ENCODE results near the gene S1PR4.
"Not testable (repeated sequence)": the region's sequence is repeated elsewhere in the genome, so short reads cannot be mapped to it uniquely, and the experiment has no call there.

The S1PR4 gene

DNA sequence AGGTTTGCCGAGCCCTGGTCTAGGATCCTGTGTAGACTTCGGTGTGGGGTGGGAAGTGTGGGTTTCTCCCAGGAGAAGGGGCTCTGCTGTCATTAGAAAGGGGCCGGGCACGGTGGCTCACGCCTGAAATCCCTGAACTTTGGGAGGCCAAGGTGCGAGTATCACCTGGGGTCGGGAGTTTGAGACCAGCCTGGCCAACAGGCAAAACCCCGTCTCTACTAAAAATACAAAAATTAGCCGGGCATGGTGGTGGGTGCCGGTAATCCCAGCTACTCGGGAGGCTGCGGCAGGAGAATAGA lies 13.2 kb downstream of the S1PR4 start:
- not testable (repeated sequence) for H3K4me3 ChIP-seq (ENCODE audit: low read depth, low read length); H2BK120ac ChIP-seq (ENCODE audit: insufficient read depth, low read length, poor library complexity)
- WGBS (ENCODE audit: extremely low coverage, insufficient coverage, insufficient read length), result no CpG with 5 or more reads among the region's 12 CpGs

DNA sequence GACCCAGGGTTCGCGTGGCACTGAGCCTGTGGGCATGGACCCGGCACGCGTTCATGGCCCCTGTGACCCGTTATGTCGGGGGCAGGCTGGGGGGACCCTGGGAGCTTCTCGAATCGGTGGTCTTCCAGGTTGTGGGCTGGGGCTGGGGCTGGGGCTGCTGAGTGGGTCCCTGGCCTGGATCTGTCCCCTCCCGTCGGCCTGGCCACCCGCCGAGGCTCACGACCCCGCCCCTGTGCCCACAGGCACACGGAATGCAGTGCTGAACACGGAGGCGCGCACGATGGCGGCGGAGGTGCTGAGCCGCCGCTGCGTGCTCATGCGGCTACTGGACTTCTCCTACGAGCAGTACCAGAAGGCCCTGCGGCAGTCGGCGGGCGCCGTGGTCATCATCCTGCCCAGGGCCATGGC lies 13.7 kb downstream of the S1PR4 start:
- no peak overlapping the region for H2AFZ ChIP-seq (ENCODE audit: insufficient read depth, low read length, poor library complexity)
- no peak overlapping the region for H2AK5ac ChIP-seq (ENCODE audit: low read length)
- no peak overlapping the region for H3K4ac ChIP-seq (ENCODE audit: low read depth, low read length)
- H3K79me2 ChIP-seq (ENCODE audit: control insufficient read depth, insufficient read depth, low read length, poor library complexity), result peaks cover 4% of the 10 kb centered on the region
- H3K4me1 ChIP-seq (ENCODE audit: control insufficient read depth in 1 of 2, insufficient read depth in 2 of 2, low read length in 2 of 2), result peaks cover 2 to 5% of the 10 kb centered on the region in 2 experiments
- no peaks in the 10 kb centered on the region for H3K79me1 ChIP-seq (ENCODE audit: low read length)
- H3K23ac ChIP-seq (ENCODE audit: low read length), result no peak overlapping the region
- H3K27ac ChIP-seq (ENCODE audit: low read depth, low read length), result no peak overlapping the region
- no peak for DNase-seq
- H2BK120ac ChIP-seq (ENCODE audit: insufficient read depth, low read length, poor library complexity), result no peak overlapping the region
- no peak overlapping the region for H3K9ac ChIP-seq (ENCODE audit: low read length)
- no peak overlapping the region for H3K18ac ChIP-seq (ENCODE audit: low read length)
- H3K14ac ChIP-seq (ENCODE audit: low read length), result no peak overlapping the region
- H3K27me3 ChIP-seq (ENCODE audit: insufficient read depth, low read length), result no peaks in the 10 kb centered on the region
- no peak overlapping the region for H2BK5ac ChIP-seq (ENCODE audit: low read depth, low read length, poor library complexity)
- no peak overlapping the region for H4K8ac ChIP-seq (ENCODE audit: low read depth, low read length)
- H4K12ac ChIP-seq (ENCODE audit: low read depth, low read length), result no peak overlapping the region
- H3K36me3 ChIP-seq (ENCODE audit: control insufficient read depth in 1 of 2, insufficient read depth in 2 of 2, low read length in 2 of 2), result peaks cover 39 to 43% of the 10 kb centered on the region in 2 experiments
- no peak overlapping the region for H3K4me2 ChIP-seq (ENCODE audit: low read length)
- H4K91ac ChIP-seq (ENCODE audit: low read depth, low read length), result no peak overlapping the region
- H3K9me3 ChIP-seq (ENCODE audit: insufficient read depth, low read depth, low read length), result no peaks in the 10 kb centered on the region
- no CpG with 5 or more reads among the region's 32 CpGs for WGBS (ENCODE audit: extremely low coverage, insufficient coverage, insufficient read length)
- no peak overlapping the region for H2BK12ac ChIP-seq (ENCODE audit: low read length)
- no peak overlapping the region for H3K4me3 ChIP-seq (ENCODE audit: low read depth, low read length)

More for the DNA sequence above, 13.2 kb downstream of the S1PR4 start:
- H4K91ac ChIP-seq (ENCODE audit: low read depth, low read length); H3K18ac ChIP-seq (ENCODE audit: low read length); H4K8ac ChIP-seq (ENCODE audit: low read depth, low read length); H4K12ac ChIP-seq (ENCODE audit: low read depth, low read length); H3K14ac ChIP-seq (ENCODE audit: low read length); H3K4ac ChIP-seq (ENCODE audit: low read depth, low read length); H3K27ac ChIP-seq (ENCODE audit: low read depth, low read length); H3K4me2 ChIP-seq (ENCODE audit: low read length); DNase-seq; H3K4me1 ChIP-seq (ENCODE audit: control insufficient read depth in 1 of 2, insufficient read depth in 2 of 2, low read length in 2 of 2); H3K79me2 ChIP-seq (ENCODE audit: control insufficient read depth, insufficient read depth, low read length, poor library complexity); H3K23ac ChIP-seq (ENCODE audit: low read length); H2AK5ac ChIP-seq (ENCODE audit: low read length); H2BK12ac ChIP-seq (ENCODE audit: low read length); H2AFZ ChIP-seq (ENCODE audit: insufficient read depth, low read length, poor library complexity); H3K27me3 ChIP-seq (ENCODE audit: insufficient read depth, low read length); H3K9ac ChIP-seq (ENCODE audit: low read length); H2BK5ac ChIP-seq (ENCODE audit: low read depth, low read length, poor library complexity); H3K9me3 ChIP-seq (ENCODE audit: insufficient read depth, low read depth, low read length); H3K79me1 ChIP-seq (ENCODE audit: low read length): not testable (repeated sequence)
- peaks cover 36 to 39% of the 10 kb centered on the region in 2 experiments for H3K36me3 ChIP-seq (ENCODE audit: control insufficient read depth in 1 of 2, insufficient read depth in 2 of 2, low read length in 2 of 2)

DNA sequence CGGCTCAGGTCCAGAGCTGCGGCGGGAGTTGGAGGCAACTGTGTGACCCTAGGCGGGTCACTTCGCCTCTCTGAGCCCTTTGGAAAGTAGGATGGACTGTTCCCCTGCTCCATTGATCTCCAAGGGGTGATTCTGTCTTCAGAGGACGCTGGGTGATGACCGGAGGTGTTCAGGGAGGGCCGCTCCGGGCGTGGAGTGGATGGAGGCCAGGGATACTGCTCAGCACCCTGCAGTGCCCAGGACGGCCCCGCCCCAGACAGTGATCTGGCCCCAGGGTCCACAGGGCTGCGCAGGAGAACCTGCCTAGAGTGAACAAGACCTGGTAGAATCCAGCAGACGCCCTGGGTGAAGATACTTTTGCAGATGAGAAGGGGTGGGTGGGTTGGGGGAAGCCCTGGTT lies 14.1 kb downstream of the S1PR4 start:
- no peak for DNase-seq
- H4K91ac ChIP-seq (ENCODE audit: low read depth, low read length), result no peak overlapping the region
- H2AFZ ChIP-seq (ENCODE audit: insufficient read depth, low read length, poor library complexity), result no peak overlapping the region
- H2BK120ac ChIP-seq (ENCODE audit: insufficient read depth, low read length, poor library complexity), result no peak overlapping the region
- no peaks in the 10 kb centered on the region for H3K9me3 ChIP-seq (ENCODE audit: insufficient read depth, low read depth, low read length)
- H3K23ac ChIP-seq (ENCODE audit: low read length), result no peak overlapping the region
- H3K4me3 ChIP-seq (ENCODE audit: low read depth, low read length), result no peak overlapping the region
- H3K27me3 ChIP-seq (ENCODE audit: insufficient read depth, low read length), result no peaks in the 10 kb centered on the region
- H3K14ac ChIP-seq (ENCODE audit: low read length), result no peak overlapping the region
- no peak overlapping the region for H3K27ac ChIP-seq (ENCODE audit: low read depth, low read length)
- no peaks in the 10 kb centered on the region for H3K79me2 ChIP-seq (ENCODE audit: control insufficient read depth, insufficient read depth, low read length, poor library complexity)
- H3K4me1 ChIP-seq (ENCODE audit: control insufficient read depth in 1 of 2, insufficient read depth in 2 of 2, low read length in 2 of 2), result peaks cover 0 to under 1% of the 10 kb centered on the region in 2 experiments
- no peak overlapping the region for H3K18ac ChIP-seq (ENCODE audit: low read length)
- H3K79me1 ChIP-seq (ENCODE audit: low read length), result no peaks in the 10 kb centered on the region
- peaks cover 39 to 44% of the 10 kb centered on the region in 2 experiments for H3K36me3 ChIP-seq (ENCODE audit: control insufficient read depth in 1 of 2, insufficient read depth in 2 of 2, low read length in 2 of 2)
- no peak overlapping the region for H2BK5ac ChIP-seq (ENCODE audit: low read depth, low read length, poor library complexity)
- H3K4ac ChIP-seq (ENCODE audit: low read depth, low read length), result no peak overlapping the region
- H4K12ac ChIP-seq (ENCODE audit: low read depth, low read length), result no peak overlapping the region
- H2BK12ac ChIP-seq (ENCODE audit: low read length), result no peak overlapping the region
- no peak overlapping the region for H3K9ac ChIP-seq (ENCODE audit: low read length)
- H3K4me2 ChIP-seq (ENCODE audit: low read length), result no peak overlapping the region
- WGBS (ENCODE audit: extremely low coverage, insufficient coverage, insufficient read length), result no CpG with 5 or more reads among the region's 14 CpGs
- no peak overlapping the region for H4K8ac ChIP-seq (ENCODE audit: low read depth, low read length)
- no peak overlapping the region for H2AK5ac ChIP-seq (ENCODE audit: low read length)

DNA sequence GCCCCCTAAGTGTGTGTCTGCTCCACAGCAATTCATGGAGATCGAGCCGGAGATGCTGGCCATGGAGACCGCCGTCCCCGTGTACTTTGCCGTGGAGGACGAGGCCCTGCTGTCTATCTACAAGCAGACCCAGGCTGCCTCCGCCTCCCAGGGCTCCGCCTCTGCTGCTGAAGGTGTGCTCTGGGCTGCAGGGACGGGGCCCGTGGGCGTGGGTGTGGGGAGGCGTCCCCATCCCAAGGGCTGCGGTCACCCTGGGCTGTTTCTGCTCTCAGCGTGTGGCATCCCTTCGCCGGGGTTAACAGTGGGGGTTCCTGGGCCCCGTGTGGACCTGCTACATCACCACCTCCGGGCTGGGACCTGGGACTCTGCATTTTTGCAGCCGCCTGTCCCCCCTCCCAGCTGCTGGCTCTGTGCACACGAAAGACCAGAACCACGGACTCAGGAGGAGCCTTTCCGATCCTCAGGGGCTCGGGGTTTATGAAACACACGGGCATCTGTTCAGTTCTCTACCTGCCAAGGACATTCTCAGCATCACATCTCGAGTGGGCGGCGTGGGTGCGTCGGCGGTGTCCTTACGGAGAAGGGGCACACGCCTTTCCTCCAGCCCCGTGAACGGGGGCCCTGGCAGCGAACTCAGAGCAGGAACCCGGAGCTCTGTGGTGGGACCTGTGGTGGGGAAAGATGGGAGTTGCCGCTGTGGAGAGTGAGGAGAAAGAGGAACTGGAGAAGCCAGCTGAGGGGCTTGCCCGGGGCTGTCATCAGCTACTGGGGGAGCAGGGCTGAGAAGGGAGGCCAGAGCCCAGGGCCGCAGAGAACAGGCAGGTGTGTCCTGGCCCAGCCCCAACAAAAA lies 14.9 kb downstream of the S1PR4 start:
- Histone ChIP-seq H3K4me2 (ENCODE audit: low read length) (no peak overlapping the region), H4K8ac (ENCODE audit: low read depth, low read length) (no peak overlapping the region), H2AK5ac (ENCODE audit: low read length) (no peak overlapping the region), H3K79me2 (ENCODE audit: control insufficient read depth, insufficient read depth, low read length, poor library complexity) (no peaks in the 10 kb centered on the region), H3K79me1 (ENCODE audit: low read length) (no peaks in the 10 kb centered on the region), H4K12ac (ENCODE audit: low read depth, low read length) (no peak overlapping the region), H2AFZ (ENCODE audit: insufficient read depth, low read length, poor library complexity) (no peak overlapping the region), H3K27me3 (ENCODE audit: insufficient read depth, low read length) (no peaks in the 10 kb centered on the region), H3K4ac (ENCODE audit: low read depth, low read length) (no peak overlapping the region), H3K9ac (ENCODE audit: low read length) (no peak overlapping the region), H3K9me3 (ENCODE audit: insufficient read depth, low read depth, low read length) (no peaks in the 10 kb centered on the region), H2BK5ac (ENCODE audit: low read depth, low read length, poor library complexity) (no peak overlapping the region), H3K18ac (ENCODE audit: low read length) (no peak overlapping the region), H3K4me3 (ENCODE audit: low read depth, low read length) (no peak overlapping the region), H3K4me1 (ENCODE audit: control insufficient read depth in 1 of 2, insufficient read depth in 2 of 2, low read length in 2 of 2) (no peaks in the 10 kb centered on the region), H4K91ac (ENCODE audit: low read depth, low read length) (no peak overlapping the region), H2BK120ac (ENCODE audit: insufficient read depth, low read length, poor library complexity) (no peak overlapping the region), H3K27ac (ENCODE audit: low read depth, low read length) (no peak overlapping the region), H2BK12ac (ENCODE audit: low read length) (no peak overlapping the region), H3K23ac (ENCODE audit: low read length) (no peak overlapping the region), H3K36me3 (ENCODE audit: control insufficient read depth in 1 of 2, insufficient read depth in 2 of 2, low read length in 2 of 2) (peaks cover 37 to 48% of the 10 kb centered on the region in 2 experiments), H3K14ac (ENCODE audit: low read length) (no peak overlapping the region)
- WGBS (ENCODE audit: extremely low coverage, insufficient coverage, insufficient read length), result no CpG with 5 or more reads among the region's 40 CpGs
- no peak for DNase-seq

All from trophoblast cell (in vitro differentiated cells and primary cell).